ENCODE results near the gene INO80B. TPM values are rescaled to one million over a fixed set of nuclear protein-coding genes. Genes with fewer than 3 reads are reported as not detected.

INO80B gene
- total and polyA plus RNA-seq, 2 donors (not counting 1 experiment from before 2014, with no cell fraction given) = 6.9 to 13.0 TPM

- no peaks in the 10 kb centered on the region for H3K27me3 ChIP-seq (ENCODE audit: control insufficient read depth, insufficient read depth, low read length)
- no peak for TF ChIP-seq CTCF (conservative IDR thresholded peaks at IDR 0.05 in 1 of 2, IDR thresholded peaks at IDR 0.05 in 1 of 2; ENCODE audit: low read depth in 1 of 2, low read length in 2 of 2)
- no peak for TF ChIP-seq EZH2 (IDR thresholded peaks at IDR 0.05; ENCODE audit: low read length, missing control alignments)
- no peak overlapping the region for H3K9ac ChIP-seq (ENCODE audit: insufficient read depth, low read length)
- no peak overlapping the region for H3K4me3 ChIP-seq (replicated peaks in 1 of 4; ENCODE audit: control extremely low read depth in 1 of 4, insufficient read depth in 1 of 4, low read depth in 3 of 4, low read length in 4 of 4)
- no peak overlapping the region for H3K27ac ChIP-seq (ENCODE audit: insufficient read depth, low read length)
- no peaks in the 10 kb centered on the region for H3K9me3 ChIP-seq (ENCODE audit: control insufficient read depth, insufficient read depth, low read depth, low read length)
- H2AFZ ChIP-seq (ENCODE audit: low read length) = no peak overlapping the region
- peaks cover 9% of the 10 kb centered on the region for H3K4me1 ChIP-seq (ENCODE audit: control insufficient read depth, extremely low read depth, insufficient read depth, low read length)
- no peak for DNase-seq (ENCODE audit: low read depth in 2 of 2)
- H3K79me2 ChIP-seq (ENCODE audit: control insufficient read depth, insufficient read depth, low read length) = no peaks in the 10 kb centered on the region
- H3K4me2 ChIP-seq (ENCODE audit: extremely low read depth, insufficient read depth, low read length) = no peak overlapping the region
- no peaks in the 10 kb centered on the region for H4K20me1 ChIP-seq (ENCODE audit: control insufficient read depth, extremely low read depth, insufficient read depth, low read length)
- no peaks in the 10 kb centered on the region for H3K36me3 ChIP-seq (ENCODE audit: control insufficient read depth, insufficient read depth, low read length)
These were observed 41.7 kb upstream of the INO80B start for GRCh38 chr2:74413001-74413698.

GRCh38 chr2:74414441-74414840 lies 40.4 kb upstream of the INO80B start:
- H3K27ac ChIP-seq (ENCODE audit: insufficient read depth, low read length) = no peak overlapping the region
- TF ChIP-seq CTCF (conservative IDR thresholded peaks at IDR 0.05 in 1 of 2, IDR thresholded peaks at IDR 0.05 in 1 of 2; ENCODE audit: low read depth in 1 of 2, low read length in 2 of 2) = no peak
- TF ChIP-seq EZH2 (IDR thresholded peaks at IDR 0.05; ENCODE audit: low read length, missing control alignments) = no peak
- peaks cover 9% of the 10 kb centered on the region for H3K4me1 ChIP-seq (ENCODE audit: control insufficient read depth, extremely low read depth, insufficient read depth, low read length)
- no peaks in the 10 kb centered on the region for H3K27me3 ChIP-seq (ENCODE audit: control insufficient read depth, insufficient read depth, low read length)
- H3K36me3 ChIP-seq (ENCODE audit: control insufficient read depth, insufficient read depth, low read length) = no peaks in the 10 kb centered on the region
- peak overlapping the region in 3 of 4 experiments; percentile 14 to 60 (median 38) for H3K4me3 ChIP-seq (replicated peaks in 1 of 4; ENCODE audit: control extremely low read depth in 1 of 4, insufficient read depth in 1 of 4, low read depth in 3 of 4, low read length in 4 of 4)
- no peaks in the 10 kb centered on the region for H3K79me2 ChIP-seq (ENCODE audit: control insufficient read depth, insufficient read depth, low read length)
- H3K9me3 ChIP-seq (ENCODE audit: control insufficient read depth, insufficient read depth, low read depth, low read length) = no peaks in the 10 kb centered on the region
- H3K9ac ChIP-seq (ENCODE audit: insufficient read depth, low read length) = peak overlapping the region; percentile 50
- peak overlapping the region; percentile 85 for H3K4me2 ChIP-seq (ENCODE audit: extremely low read depth, insufficient read depth, low read length)
- no peaks in the 10 kb centered on the region for H4K20me1 ChIP-seq (ENCODE audit: control insufficient read depth, extremely low read depth, insufficient read depth, low read length)
- no peak for DNase-seq (ENCODE audit: low read depth in 2 of 2)
- H2AFZ ChIP-seq (ENCODE audit: low read length) = peak overlapping the region; percentile 91

- Histone ChIP-seq H2AFZ (ENCODE audit: low read length) (peak overlapping the region; percentile 91), H4K20me1 (ENCODE audit: control insufficient read depth, extremely low read depth, insufficient read depth, low read length) (no peaks in the 10 kb centered on the region), H3K27ac (ENCODE audit: insufficient read depth, low read length) (peak overlapping the region; percentile 8), H3K36me3 (ENCODE audit: control insufficient read depth, insufficient read depth, low read length) (no peaks in the 10 kb centered on the region), H3K4me3 (replicated peaks in 1 of 4; ENCODE audit: control extremely low read depth in 1 of 4, insufficient read depth in 1 of 4, low read depth in 3 of 4, low read length in 4 of 4) (peak overlapping the region; percentile 7 to 60 (median 43)), H3K79me2 (ENCODE audit: control insufficient read depth, insufficient read depth, low read length) (no peaks in the 10 kb centered on the region), H3K27me3 (ENCODE audit: control insufficient read depth, insufficient read depth, low read length) (no peaks in the 10 kb centered on the region), H3K9ac (ENCODE audit: insufficient read depth, low read length) (peak overlapping the region; percentile 50), H3K4me1 (ENCODE audit: control insufficient read depth, extremely low read depth, insufficient read depth, low read length) (peaks cover 9% of the 10 kb centered on the region), H3K9me3 (ENCODE audit: control insufficient read depth, insufficient read depth, low read depth, low read length) (no peaks in the 10 kb centered on the region), H3K4me2 (ENCODE audit: extremely low read depth, insufficient read depth, low read length) (peak overlapping the region; percentile 85)
- TF ChIP-seq CTCF (conservative IDR thresholded peaks at IDR 0.05 in 1 of 2, IDR thresholded peaks at IDR 0.05 in 1 of 2; ENCODE audit: low read depth in 1 of 2, low read length in 2 of 2) = peak in 1 of 2 donors; percentile 37
- TF ChIP-seq EZH2 (IDR thresholded peaks at IDR 0.05; ENCODE audit: low read length, missing control alignments) = no peak
- peak; percentile 26 for DNase-seq (ENCODE audit: low read depth in 2 of 2)
These were observed 39.8 kb upstream of the INO80B start for GRCh38 chr2:74414881-74415761.

Data from fibroblast of lung (primary cell).